HCT116 (cell line): ENCODE measurements around the gene MGRN1.

Experiments used
- CBX3 ChIP-seq: IDR thresholded peaks from 2 replicates; pipeline ENCODE4 v1.6.1; 2012; ENCODE audit warnings: low read depth
- POLR2A ChIP-seq: IDR thresholded peaks from 2 replicates; pipeline ENCODE4 v1.7.0; 2011; ENCODE audit warnings: borderline replicate concordance; ENCODE audit not compliant: insufficient read depth, insufficient read length; ENCODE audit errors: extremely low read depth
- TCF7L2 ChIP-seq: IDR thresholded peaks from 2 replicates; pipeline ENCODE4 v1.7.0; 2011; ENCODE audit warnings: borderline replicate concordance, inconsistent platforms; ENCODE audit not compliant: insufficient read depth, insufficient read length; ENCODE audit errors: extremely low read depth
- TF ChIP-seq, protein P1 (sequence below), 3 experiments: fragments of 200-600 bp in 1 of 3; sonication (generic) in 1 of 3; IDR thresholded peaks in 2 of 3; conservative IDR thresholded peaks in 1 of 3; 2 replicates each; pipeline ENCODE4 v1.5.1; 2012 to 2017; ENCODE audit warnings: low read depth in 2 of 3, low read length in 2 of 3, antibody characterized with exemption in 1 of 3, borderline replicate concordance in 1 of 3, control low read depth in 1 of 3, mild to moderate bottlenecking in 1 of 3, mixed read lengths in 1 of 3, mixed run types in 1 of 3, moderate library complexity in 1 of 3; ENCODE audit not compliant: insufficient read depth in 1 of 3

DNA sequence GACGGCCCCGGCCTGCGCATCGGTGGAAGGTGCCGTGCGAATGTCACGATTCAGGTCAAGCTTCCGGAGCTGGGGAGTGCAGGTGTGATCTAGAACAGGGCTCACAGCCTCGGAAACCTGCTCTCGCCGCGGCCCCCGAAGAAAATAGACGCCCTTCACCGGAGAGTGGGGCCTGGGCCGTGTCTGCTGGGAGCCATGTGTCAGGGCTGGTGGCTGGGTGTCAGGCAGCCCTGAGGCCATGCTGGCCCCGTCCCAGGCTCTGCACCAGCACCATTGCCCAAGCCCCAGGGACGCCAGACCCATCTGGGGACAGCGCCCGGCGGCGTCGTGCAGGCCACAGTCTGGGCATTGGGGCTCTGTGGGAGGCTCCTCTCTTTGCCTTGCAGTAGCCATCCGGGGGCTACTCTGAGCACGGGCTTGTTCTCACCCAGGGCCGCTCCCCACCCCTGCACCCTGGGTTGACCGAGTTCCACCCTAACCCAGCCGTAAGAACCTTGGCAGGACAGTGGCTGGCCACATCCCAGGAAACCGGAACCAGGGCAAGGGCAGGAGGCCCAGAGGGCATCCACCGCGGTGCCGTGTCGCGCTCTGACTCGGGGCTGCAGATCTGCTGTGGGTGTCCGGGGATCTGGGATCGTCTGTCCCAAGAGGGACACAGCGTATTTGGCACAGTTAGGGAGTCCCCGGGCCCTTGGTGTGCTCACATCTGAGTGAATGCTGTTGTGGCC lies 63.5 kb downstream of the MGRN1 start:
- TF ChIP-seq, protein P1, sequence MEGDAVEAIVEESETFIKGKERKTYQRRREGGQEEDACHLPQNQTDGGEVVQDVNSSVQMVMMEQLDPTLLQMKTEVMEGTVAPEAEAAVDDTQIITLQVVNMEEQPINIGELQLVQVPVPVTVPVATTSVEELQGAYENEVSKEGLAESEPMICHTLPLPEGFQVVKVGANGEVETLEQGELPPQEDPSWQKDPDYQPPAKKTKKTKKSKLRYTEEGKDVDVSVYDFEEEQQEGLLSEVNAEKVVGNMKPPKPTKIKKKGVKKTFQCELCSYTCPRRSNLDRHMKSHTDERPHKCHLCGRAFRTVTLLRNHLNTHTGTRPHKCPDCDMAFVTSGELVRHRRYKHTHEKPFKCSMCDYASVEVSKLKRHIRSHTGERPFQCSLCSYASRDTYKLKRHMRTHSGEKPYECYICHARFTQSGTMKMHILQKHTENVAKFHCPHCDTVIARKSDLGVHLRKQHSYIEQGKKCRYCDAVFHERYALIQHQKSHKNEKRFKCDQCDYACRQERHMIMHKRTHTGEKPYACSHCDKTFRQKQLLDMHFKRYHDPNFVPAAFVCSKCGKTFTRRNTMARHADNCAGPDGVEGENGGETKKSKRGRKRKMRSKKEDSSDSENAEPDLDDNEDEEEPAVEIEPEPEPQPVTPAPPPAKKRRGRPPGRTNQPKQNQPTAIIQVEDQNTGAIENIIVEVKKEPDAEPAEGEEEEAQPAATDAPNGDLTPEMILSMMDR (IDR thresholded peaks at IDR 0.05 in 2 of 3, conservative IDR thresholded peaks at IDR 0.05 in 1 of 3; ENCODE audit: borderline replicate concordance in 1 of 3, insufficient read depth in 1 of 3, low read depth in 2 of 3, low read length in 2 of 3): no peak
- TF ChIP-seq CBX3 (no peak), TCF7L2 (no peak), POLR2A (no peak)
